H1 (cell line): ENCODE data around the gene DENND2C. TPM values are rescaled to one million over a fixed set of nuclear protein-coding genes. Genes with fewer than 3 reads are reported as not detected.

Experiments used
- CTCF ChIA-PET: fragments of 300-600 bp; sonication (Branson Sonifier 250); formaldehyde crosslinking; loops from one replicate; lab custom pipeline; 2021; ENCODE audit not compliant: partially characterized antibody; lab: Charles Lee
- POLR2A ChIA-PET: fragments of 300-600 bp; sonication (Branson Sonifier 250); formaldehyde crosslinking; loops from one replicate; lab custom pipeline; 2021; ENCODE audit warnings: inconsistent platforms; ENCODE audit not compliant: partially characterized antibody; lab: Charles Lee
- DNase-seq, 2 experiments: peaks; one replicate each; pipeline versions ENCODE4 v3.0.0 to v3.0.0-alpha.2; 2010 to 2022; ENCODE audit warnings: low spot score in 2 of 2, low read depth in 1 of 2, mixed read lengths in 1 of 2
- FAIRE-seq: peaks from 2 replicates; lab custom pipeline; 2011; peaks lifted over from hg19 to GRCh38; lab: Jason Lieb, UNC
- H2AFZ ChIP-seq: 2 replicates; pipeline ENCODE4 v1.8.1; 2012; ENCODE audit warnings: low read length, inconsistent platforms
- H2AK5ac ChIP-seq: 2 replicates; pipeline ENCODE4 v1.6.1; 2013; ENCODE audit warnings: low read depth, low read length
- H2BK120ac ChIP-seq: replicated peaks from 2 replicates; pipeline ENCODE3; 2013; ENCODE audit warnings: low read depth, low read length, inconsistent platforms
- H2BK12ac ChIP-seq: 2 replicates; pipeline ENCODE4 v1.6.1; 2013; ENCODE audit warnings: low read depth, low read length
- H2BK15ac ChIP-seq: 2 replicates; pipeline ENCODE4 v1.6.1; 2013; ENCODE audit warnings: low read length
- H2BK20ac ChIP-seq: 2 replicates; pipeline ENCODE4 v1.6.1; 2013; ENCODE audit warnings: low read length
- H2BK5ac ChIP-seq: 2 replicates; pipeline ENCODE4 v1.6.1; 2013; ENCODE audit warnings: low read depth, low read length
- H3K14ac ChIP-seq: 2 replicates; pipeline ENCODE4 v1.6.1; 2013; ENCODE audit warnings: inconsistent platforms; ENCODE audit not compliant: insufficient read length
- H3K18ac ChIP-seq: 2 replicates; pipeline ENCODE4 v1.6.1; 2013; ENCODE audit warnings: low read length; ENCODE audit errors: extremely low read depth
- H3K23ac ChIP-seq: 2 replicates; pipeline ENCODE4 v1.6.1; 2013; ENCODE audit warnings: inconsistent platforms; ENCODE audit not compliant: insufficient read length
- H3K23me2 ChIP-seq: 2 replicates; pipeline ENCODE4 v1.6.1; 2013; ENCODE audit warnings: low read depth, low read length
- H3K27ac ChIP-seq: 2 replicates; pipeline ENCODE4 v1.6.1; 2011; ENCODE audit warnings: low read depth, low read length, inconsistent platforms
- H3K27me3 ChIP-seq, 4 experiments: replicated peaks in 1 of 4; 1 replicate in 1 of 4; 2 replicates in 3 of 4; pipeline versions ENCODE4 v1.6.1 to v1.8.1; 2011 to 2013; ENCODE audit warnings: low read length in 3 of 4, mild to moderate bottlenecking in 3 of 4, inconsistent platforms in 2 of 4, mixed read lengths in 2 of 4, moderate library complexity in 1 of 4; ENCODE audit not compliant: control insufficient read depth in 3 of 4, insufficient read depth in 3 of 4; ENCODE audit errors: extremely low read depth in 1 of 4
- H3K36me3 ChIP-seq, 4 experiments: 2 replicates each; pipeline versions ENCODE4 v1.6.1 to v1.8.1; 2011 to 2013; ENCODE audit warnings: mild to moderate bottlenecking in 4 of 4, low read length in 3 of 4, moderate library complexity in 2 of 4, control low read depth in 1 of 4, inconsistent platforms in 1 of 4; ENCODE audit not compliant: insufficient read depth in 4 of 4, control insufficient read depth in 2 of 4
- H3K4ac ChIP-seq: replicated peaks from 2 replicates; pipeline ENCODE3; 2013; ENCODE audit warnings: low read length, low read depth, mixed read lengths, inconsistent platforms; ENCODE audit not compliant: insufficient read length
- H3K4me1 ChIP-seq, 4 experiments: replicated peaks in 1 of 4; 1 replicate in 1 of 4; 2 replicates in 3 of 4; pipeline versions ENCODE4 v1.6.1 to v1.8.1; 2011 to 2013; ENCODE audit warnings: low read length in 3 of 4, inconsistent platforms in 2 of 4, mixed read lengths in 1 of 4; ENCODE audit not compliant: insufficient read depth in 4 of 4, control insufficient read depth in 3 of 4
- H3K4me2 ChIP-seq, 2 experiments: 2 replicates each; pipeline versions ENCODE4 v1.6.1 to v1.8.1; 2011 to 2013; ENCODE audit warnings: low read depth in 2 of 2, low read length in 2 of 2, control low read depth in 1 of 2, inconsistent platforms in 1 of 2, mild to moderate bottlenecking in 1 of 2; ENCODE audit not compliant: insufficient read depth in 1 of 2
- H3K4me3 ChIP-seq, 4 experiments: fragments of 200-600, 300-600 bp in 1 of 4; sonication (generic), shearing (Covaris generic), sonication (Bioruptor Twin) in 1 of 4; 2 replicates each; pipeline versions ENCODE4 v1.5.1 to v1.8.1; 2011 to 2016; ENCODE audit warnings: low read length in 4 of 4, low read depth in 3 of 4, control low read depth in 2 of 4, inconsistent platforms in 2 of 4, mild to moderate bottlenecking in 2 of 4, mixed read lengths in 1 of 4, moderate library complexity in 1 of 4; ENCODE audit not compliant: insufficient read depth in 2 of 4; ENCODE audit errors: extremely low read depth in 1 of 4
- H3K56ac ChIP-seq: replicated peaks from 2 replicates; pipeline ENCODE3; 2013; ENCODE audit warnings: low read depth, mild to moderate bottlenecking, mixed read lengths, low read length, inconsistent platforms; ENCODE audit not compliant: insufficient read length
- H3K79me1 ChIP-seq: 2 replicates; pipeline ENCODE4 v1.6.1; 2013; ENCODE audit warnings: low read depth, low read length, control low read depth
- H3K79me2 ChIP-seq, 2 experiments: 2 replicates each; pipeline versions ENCODE4 v1.6.1 to v1.8.1; 2012 to 2013; ENCODE audit warnings: low read length in 2 of 2, mild to moderate bottlenecking in 2 of 2, inconsistent platforms in 1 of 2; ENCODE audit not compliant: insufficient read depth in 2 of 2, control insufficient read depth in 1 of 2
- H3K9ac ChIP-seq, 4 experiments: replicated peaks in 1 of 4; 1 replicate in 1 of 4; 2 replicates in 3 of 4; pipeline versions ENCODE4 v1.6.1 to v1.8.1; 2011 to 2013; ENCODE audit warnings: low read depth in 3 of 4, low read length in 3 of 4, control low read depth in 2 of 4, mild to moderate bottlenecking in 2 of 4, moderate library complexity in 2 of 4, inconsistent platforms in 1 of 4; ENCODE audit errors: extremely low read depth in 1 of 4
- H3K9me3 ChIP-seq, 2 experiments: 2 replicates each; pipeline versions ENCODE4 v1.6.1 to v1.8.1; 2012 to 2013; ENCODE audit warnings: mild to moderate bottlenecking in 2 of 2, moderate library complexity in 2 of 2, control low read depth in 1 of 2, inconsistent platforms in 1 of 2, low read depth in 1 of 2, low read length in 1 of 2, mixed read lengths in 1 of 2; ENCODE audit not compliant: insufficient read depth in 2 of 2
- H4K20me1 ChIP-seq, 2 experiments: replicated peaks in 1 of 2; 2 replicates each; pipeline versions ENCODE3 to v1.8.1; 2011 to 2013; ENCODE audit warnings: inconsistent platforms in 2 of 2, low read length in 2 of 2, mild to moderate bottlenecking in 1 of 2; ENCODE audit not compliant: insufficient read depth in 2 of 2, control insufficient read depth in 1 of 2
- H4K5ac ChIP-seq: 2 replicates; pipeline ENCODE4 v1.6.1; 2013; ENCODE audit warnings: low read length, low read depth, mixed read lengths, inconsistent platforms; ENCODE audit not compliant: insufficient read length
- H4K8ac ChIP-seq: 2 replicates; pipeline ENCODE4 v1.8.0; 2013; ENCODE audit warnings: mild to moderate bottlenecking, moderate library complexity, low read length, inconsistent platforms; ENCODE audit not compliant: insufficient read depth; ENCODE audit errors: extremely low read depth
- H4K91ac ChIP-seq: replicated peaks from 2 replicates; pipeline ENCODE3; 2013; ENCODE audit warnings: low read length, mixed read lengths, inconsistent platforms; ENCODE audit not compliant: insufficient read length
- ASH2L ChIP-seq: fragments of 200-600, 300-600 bp; sonication (generic); IDR thresholded peaks from one replicate; pipeline ENCODE4 v1.7.1; 2017; ENCODE audit warnings: low read length
- CEBPB ChIP-seq: IDR thresholded peaks from 2 replicates; pipeline ENCODE4 v1.6.1; 2012; ENCODE audit warnings: low read depth, low read length
- EP300 ChIP-seq, 2 experiments: IDR thresholded peaks; 1 replicate in 1 of 2; 2 replicates in 1 of 2; pipeline ENCODE4 v1.6.1; 2011 to 2012; ENCODE audit warnings: low read depth in 2 of 2, low read length in 2 of 2, mild to moderate bottlenecking in 2 of 2, borderline replicate concordance in 1 of 2, inconsistent platforms in 1 of 2, moderate library complexity in 1 of 2
- POLR2AphosphoS5 ChIP-seq: IDR thresholded peaks from 2 replicates; pipeline ENCODE4 v1.6.1; 2011; ENCODE audit warnings: low read depth, low read length
- RBBP5 ChIP-seq: IDR thresholded peaks from 2 replicates; pipeline ENCODE4 v1.7.1; 2012; ENCODE audit warnings: low read depth, mild to moderate bottlenecking, inconsistent platforms, low read length, moderate library complexity, borderline replicate concordance
- SP4 ChIP-seq: IDR thresholded peaks from 2 replicates; pipeline ENCODE4 v1.6.1; 2012; ENCODE audit warnings: low read length, inconsistent platforms
- WGBS, 2 experiments: shearing (Covaris generic) in 1 of 2; methylation state at CpG; one replicate each; pipeline versions ENCODE4 v1.1.6 to v1.1.7; 2013 to 2015; ENCODE audit warnings: low lambda C conversion rate in 2 of 2, mixed read lengths in 2 of 2, inconsistent platforms in 1 of 2, low coverage in 1 of 2, missing lambda C conversion rate in 1 of 2; ENCODE audit not compliant: insufficient replicate concordance in 2 of 2, insufficient coverage in 1 of 2, insufficient read length in 1 of 2; ENCODE audit errors: extremely low coverage in 1 of 2, missing lambda C conversion rate in 1 of 2; 5-methylcytosine and 5-hydroxymethylcytosine counted together
- polyA plus RNA-seq, 7 experiments: library from polyadenylated mRNA; depleted of rRNA in 3 of 7; stranded (reverse) in 5 of 7; unstranded in 2 of 7; fragments of >200 nt in 5 of 7; fragments of 200-250 nt in 2 of 7; gene quantifications; 1 replicate in 5 of 7; 2 replicates in 1 of 7; 4 replicates in 1 of 7; pipeline versions ENCODE4 v1.2.1 to v1.2.3, GENCODE V29; 2011 to 2013; ENCODE audit warnings: missing spikeins in 2 of 7, mixed read lengths in 2 of 7
- total RNA-seq: library from RNA; stranded (reverse); fragmentation: NEBNext Ultra II Directional; extraction: Animal tissue kit (Norgen Biotek cat#: 25700); gene quantifications from 2 replicates; pipeline ENCODE4 v1.2.1, GENCODE V29; 2021

The DENND2C gene
- total and polyA plus RNA-seq, 2 of the 8 experiments (the other 6 are each of a cell fraction or from before 2014, with no cell fraction given), result 1.8 to 5.5 TPM

- H4K91ac ChIP-seq, result no peak overlapping the region
- no peak overlapping the region for H3K27ac ChIP-seq
- ChIA-PET POLR2A (interaction anchor here (1.1 to 1.4 kb wide), 2 partner anchors 15 to 27 kb away, joined by 3 read pairs; no protein-coding TSS in a partner anchor), CTCF (no interaction called here)
- H4K8ac ChIP-seq, result no peak overlapping the region
- no peak overlapping the region for H2AFZ ChIP-seq
- H4K5ac ChIP-seq, result no peak overlapping the region
- H3K14ac ChIP-seq, result no peak overlapping the region
- H3K9me3 ChIP-seq, result no peaks in the 10 kb centered on the region
- FAIRE-seq (no peak), DNase-seq (no peak)
- no peak overlapping the region for H2BK15ac ChIP-seq
- H3K23me2 ChIP-seq, result no peaks in the 10 kb centered on the region
- H3K4ac ChIP-seq, result no peak overlapping the region
- H3K79me1 ChIP-seq, result no peaks in the 10 kb centered on the region
- H2BK12ac ChIP-seq, result no peak overlapping the region
- 67% methylated on average over 1 of the region's 1 CpG; no CpG with 5 or more reads in 1 of the 2 experiments for WGBS, 2 experiments
- H3K79me2 ChIP-seq, result no peaks in the 10 kb centered on the region
- no peak overlapping the region for H3K18ac ChIP-seq
- H4K20me1 ChIP-seq, result no peaks in the 10 kb centered on the region
- no peak overlapping the region for H2BK5ac ChIP-seq
- H2BK120ac ChIP-seq, result no peak overlapping the region
- no peak overlapping the region for H3K9ac ChIP-seq
- H3K56ac ChIP-seq, result no peak overlapping the region
- TF ChIP-seq EP300 (IDR thresholded peaks at IDR 0.05; ENCODE audit: borderline replicate concordance in 1 of 2, low read depth in 2 of 2, low read length in 2 of 2), result no peak
- TF ChIP-seq RBBP5, result no peak
- no peak for TF ChIP-seq CEBPB
- TF ChIP-seq ASH2L, result no peak
- no peak for TF ChIP-seq POLR2AphosphoS5
- TF ChIP-seq SP4, result no peak
- no peak overlapping the region for H2BK20ac ChIP-seq
- H2AK5ac ChIP-seq, result no peak overlapping the region
- H3K23ac ChIP-seq, result no peak overlapping the region
- no peak overlapping the region for H3K4me3 ChIP-seq
- no peak overlapping the region for H3K4me2 ChIP-seq
- H3K4me1 ChIP-seq, result no peaks in the 10 kb centered on the region
- H3K36me3 ChIP-seq, result no peaks in the 10 kb centered on the region
- H3K27me3 ChIP-seq, result no peaks in the 10 kb centered on the region; a peak in 1 of 7 replicates
Measured at GRCh38 chr1:114690148-114690547, 20.3 kb upstream of the DENND2C start.
